ENCODE measurements around the gene TMEM54.

The TMEM54 gene

GRCh38 chr1:32925403-32926162, 24.4 kb upstream of the TMEM54 start:
- Mint-ChIP-seq H3K9me3 (peaks cover 7% of the 10 kb centered on the region), H3K36me3 (ENCODE audit: low read depth) (no peaks in the 10 kb centered on the region), H3K4me1 (peaks cover 45% of the 10 kb centered on the region), H3K27me3 (ENCODE audit: low read depth, poor library complexity) (peaks cover 35% of the 10 kb centered on the region), H3K4me3 (peak overlapping the region; percentile 79), H3K27ac (peak overlapping the region; percentile 82)
- peak; percentile 46 for DNase-seq
- TF ChIP-seq, protein P1, sequence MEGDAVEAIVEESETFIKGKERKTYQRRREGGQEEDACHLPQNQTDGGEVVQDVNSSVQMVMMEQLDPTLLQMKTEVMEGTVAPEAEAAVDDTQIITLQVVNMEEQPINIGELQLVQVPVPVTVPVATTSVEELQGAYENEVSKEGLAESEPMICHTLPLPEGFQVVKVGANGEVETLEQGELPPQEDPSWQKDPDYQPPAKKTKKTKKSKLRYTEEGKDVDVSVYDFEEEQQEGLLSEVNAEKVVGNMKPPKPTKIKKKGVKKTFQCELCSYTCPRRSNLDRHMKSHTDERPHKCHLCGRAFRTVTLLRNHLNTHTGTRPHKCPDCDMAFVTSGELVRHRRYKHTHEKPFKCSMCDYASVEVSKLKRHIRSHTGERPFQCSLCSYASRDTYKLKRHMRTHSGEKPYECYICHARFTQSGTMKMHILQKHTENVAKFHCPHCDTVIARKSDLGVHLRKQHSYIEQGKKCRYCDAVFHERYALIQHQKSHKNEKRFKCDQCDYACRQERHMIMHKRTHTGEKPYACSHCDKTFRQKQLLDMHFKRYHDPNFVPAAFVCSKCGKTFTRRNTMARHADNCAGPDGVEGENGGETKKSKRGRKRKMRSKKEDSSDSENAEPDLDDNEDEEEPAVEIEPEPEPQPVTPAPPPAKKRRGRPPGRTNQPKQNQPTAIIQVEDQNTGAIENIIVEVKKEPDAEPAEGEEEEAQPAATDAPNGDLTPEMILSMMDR (IDR thresholded peaks at IDR 0.05): no peak

- H3K27me3 Mint-ChIP-seq (ENCODE audit: low read depth, poor library complexity): peaks cover 35% of the 10 kb centered on the region
- H3K4me1 Mint-ChIP-seq: peaks cover 49% of the 10 kb centered on the region
- H3K36me3 Mint-ChIP-seq (ENCODE audit: low read depth): no peaks in the 10 kb centered on the region
- peak overlapping the region; percentile 79 for H3K4me3 Mint-ChIP-seq
- peak; percentile 82 for DNase-seq
- TF ChIP-seq, protein P1 (IDR thresholded peaks at IDR 0.05): no peak
- H3K27ac Mint-ChIP-seq: peak overlapping the region; percentile 82
- H3K9me3 Mint-ChIP-seq: peaks cover 7% of the 10 kb centered on the region
These were observed 23.7 kb upstream of the TMEM54 start for GRCh38 chr1:32924881-32925344.

DNA sequence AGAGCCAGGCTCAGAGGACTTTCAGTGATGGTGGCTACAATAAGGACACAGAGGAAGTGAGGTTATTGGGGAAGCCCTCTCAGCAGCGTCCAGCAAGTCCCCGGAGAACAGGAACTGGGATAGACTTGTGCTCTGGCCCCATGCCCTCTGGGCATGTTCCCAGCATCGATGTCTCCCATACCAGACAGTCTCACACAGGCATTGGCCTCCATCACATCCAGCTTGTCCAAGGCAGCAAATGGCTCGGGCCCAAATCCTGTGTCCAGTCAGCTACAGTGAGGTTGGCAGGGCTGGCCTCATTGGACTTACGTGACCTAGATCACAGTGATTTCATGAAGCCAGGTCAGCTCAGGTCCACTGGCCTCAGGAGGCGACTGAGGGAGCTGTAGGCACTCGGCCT, 19.6 kb upstream of the TMEM54 start:
- H3K4me1 Mint-ChIP-seq: peaks cover 49% of the 10 kb centered on the region
- TF ChIP-seq, protein P1 (IDR thresholded peaks at IDR 0.05): no peak
- no peaks in the 10 kb centered on the region for H3K36me3 Mint-ChIP-seq (ENCODE audit: low read depth)
- H3K4me3 Mint-ChIP-seq: no peak overlapping the region
- no peaks in the 10 kb centered on the region for H3K9me3 Mint-ChIP-seq
- no peak overlapping the region for H3K27ac Mint-ChIP-seq
- no peak for DNase-seq
- H3K27me3 Mint-ChIP-seq (ENCODE audit: low read depth, poor library complexity): peaks cover 22% of the 10 kb centered on the region

- peaks cover 23% of the 10 kb centered on the region for H3K27me3 Mint-ChIP-seq (ENCODE audit: low read depth, poor library complexity)
- TF ChIP-seq, protein P1 (IDR thresholded peaks at IDR 0.05): no peak
- no peaks in the 10 kb centered on the region for H3K9me3 Mint-ChIP-seq
- no peak overlapping the region for H3K27ac Mint-ChIP-seq
- H3K36me3 Mint-ChIP-seq (ENCODE audit: low read depth): no peaks in the 10 kb centered on the region
- no peak overlapping the region for H3K4me3 Mint-ChIP-seq
- DNase-seq: no peak
- H3K4me1 Mint-ChIP-seq: peaks cover 41% of the 10 kb centered on the region
These were observed 18.9 kb upstream of the TMEM54 start for GRCh38 chr1:32919811-32920733.

GRCh38 chr1:32918179-32918578, 17.0 kb upstream of the TMEM54 start:
- H3K27me3 Mint-ChIP-seq (ENCODE audit: low read depth, poor library complexity): peaks cover 15% of the 10 kb centered on the region
- no peak for DNase-seq
- H3K36me3 Mint-ChIP-seq (ENCODE audit: low read depth): no peaks in the 10 kb centered on the region
- peaks cover 23% of the 10 kb centered on the region for H3K4me1 Mint-ChIP-seq
- H3K27ac Mint-ChIP-seq: peak overlapping the region; percentile 42
- no peak overlapping the region for H3K4me3 Mint-ChIP-seq
- no peaks in the 10 kb centered on the region for H3K9me3 Mint-ChIP-seq
- TF ChIP-seq, protein P1 (IDR thresholded peaks at IDR 0.05): no peak
